H9 (cell line): ENCODE results near the gene CHDH. TPM values are rescaled to one million over a fixed set of nuclear protein-coding genes. Genes with fewer than 3 reads are reported as not detected.

Experiments used
- DNase-seq: peaks from one replicate; pipeline ENCODE4 v3.0.0-alpha.2; 2017
- H2AFZ ChIP-seq: one replicate; pipeline ENCODE4 v1.6.1; 2013; ENCODE audit warnings: mild to moderate bottlenecking, low read length, control low read depth, moderate library complexity
- H2AK5ac ChIP-seq: 2 replicates; pipeline ENCODE4 v1.6.1; 2013; ENCODE audit warnings: low read length, control low read depth, mixed read lengths; ENCODE audit not compliant: insufficient read length
- H2BK120ac ChIP-seq: one replicate; pipeline ENCODE4 v1.6.1; 2013; ENCODE audit warnings: low read depth, mild to moderate bottlenecking, low read length, control low read depth, inconsistent platforms; ENCODE audit not compliant: poor library complexity, severe bottlenecking
- H2BK12ac ChIP-seq: 2 replicates; pipeline ENCODE4 v1.6.1; 2013; ENCODE audit warnings: low read length, control low read depth, mixed read lengths, low read depth; ENCODE audit not compliant: insufficient read length
- H2BK15ac ChIP-seq: 2 replicates; pipeline ENCODE4 v1.6.1; 2013; ENCODE audit warnings: low read depth, low read length, control low read depth
- H2BK20ac ChIP-seq: one replicate; pipeline ENCODE4 v1.6.1; 2013; ENCODE audit warnings: low read depth, mild to moderate bottlenecking, low read length, control low read depth, inconsistent platforms; ENCODE audit not compliant: poor library complexity, severe bottlenecking
- H2BK5ac ChIP-seq: 2 replicates; pipeline ENCODE4 v1.6.1; 2013; ENCODE audit warnings: low read length, control low read depth, mixed read lengths; ENCODE audit not compliant: insufficient read length
- H3K14ac ChIP-seq: 2 replicates; pipeline ENCODE4 v1.6.1; 2013; ENCODE audit warnings: low read length, control low read depth; ENCODE audit not compliant: insufficient read depth
- H3K18ac ChIP-seq: 2 replicates; pipeline ENCODE4 v1.6.1; 2013; ENCODE audit warnings: low read depth, mild to moderate bottlenecking, mixed read lengths, low read length, control low read depth; ENCODE audit not compliant: insufficient read length
- H3K23ac ChIP-seq: 2 replicates; pipeline ENCODE4 v1.6.1; 2013; ENCODE audit warnings: low read length, control low read depth, mixed read lengths, low read depth; ENCODE audit not compliant: insufficient read length
- H3K23me2 ChIP-seq: 2 replicates; pipeline ENCODE4 v1.6.1; 2013; ENCODE audit warnings: low read depth, mild to moderate bottlenecking, mixed read lengths, low read length, control low read depth; ENCODE audit not compliant: insufficient read length, poor library complexity, severe bottlenecking
- H3K27ac ChIP-seq: 2 replicates; pipeline ENCODE4 v1.5.1; 2013; ENCODE audit warnings: low read length, control low read depth, mixed read lengths, low read depth; ENCODE audit not compliant: insufficient read length
- H3K27me3 ChIP-seq: 2 replicates; pipeline ENCODE4 v1.6.1; 2013; ENCODE audit warnings: low read length, control low read depth, inconsistent platforms; ENCODE audit not compliant: insufficient read depth
- H3K4ac ChIP-seq: 2 replicates; pipeline ENCODE4 v1.6.1; 2013; ENCODE audit warnings: low read depth, mild to moderate bottlenecking, control low read depth, inconsistent platforms, low read length, moderate library complexity
- H3K4me1 ChIP-seq: 2 replicates; pipeline ENCODE4 v1.6.1; 2013; ENCODE audit warnings: low read length, control low read depth, inconsistent platforms; ENCODE audit not compliant: insufficient read depth
- H3K4me2 ChIP-seq: 2 replicates; pipeline ENCODE4 v1.6.1; 2013; ENCODE audit warnings: low read length, control low read depth, mixed read lengths; ENCODE audit not compliant: insufficient read length, insufficient read depth
- H3K56ac ChIP-seq: 2 replicates; pipeline ENCODE4 v1.6.1; 2013; ENCODE audit warnings: low read depth, mild to moderate bottlenecking, mixed read lengths, low read length, control low read depth; ENCODE audit not compliant: insufficient read length
- H3K79me1 ChIP-seq: 2 replicates; pipeline ENCODE4 v1.6.1; 2013; ENCODE audit warnings: low read depth, mild to moderate bottlenecking, moderate library complexity, low read length, control low read depth, inconsistent platforms; ENCODE audit not compliant: insufficient read depth, poor library complexity, severe bottlenecking
- H3K79me2 ChIP-seq: 2 replicates; pipeline ENCODE4 v1.6.1; 2013; ENCODE audit warnings: low read length, control low read depth, inconsistent platforms; ENCODE audit not compliant: insufficient read depth
- H3K9ac ChIP-seq: 2 replicates; pipeline ENCODE4 v1.6.1; 2013; ENCODE audit warnings: low read length, control low read depth, mixed read lengths; ENCODE audit not compliant: insufficient read length; ENCODE audit errors: extremely low read depth
- H3K9me3 ChIP-seq: one replicate; pipeline ENCODE4 v1.6.1; 2013; ENCODE audit warnings: low read depth, low read length, inconsistent platforms; ENCODE audit not compliant: control insufficient read depth
- H3T11ph ChIP-seq: one replicate; pipeline ENCODE4 v1.6.1; 2013; ENCODE audit warnings: mild to moderate bottlenecking, low read length, control low read depth, inconsistent platforms
- H4K20me1 ChIP-seq: one replicate; pipeline ENCODE4 v1.6.1; 2013; ENCODE audit not compliant: control insufficient read depth, insufficient read length, insufficient read depth
- H4K5ac ChIP-seq: 2 replicates; pipeline ENCODE4 v1.6.1; 2013; ENCODE audit warnings: low read depth, mild to moderate bottlenecking, mixed read lengths, low read length, control low read depth; ENCODE audit not compliant: insufficient read length
- H4K8ac ChIP-seq: replicated peaks from 2 replicates; pipeline ENCODE4 v1.6.1; 2013; ENCODE audit warnings: low read length, control low read depth, mixed read lengths, low read depth; ENCODE audit not compliant: insufficient read length
- H4K91ac ChIP-seq: 2 replicates; pipeline ENCODE4 v1.6.1; 2013; ENCODE audit warnings: low read depth, mild to moderate bottlenecking, moderate library complexity, mixed read lengths, low read length, control low read depth; ENCODE audit not compliant: insufficient read length
- H3K27ac Mint-ChIP-seq, 3 experiments: 2 replicates in 2 of 3; 3 replicates in 1 of 3; pipeline ENCODE4 v1.8.0; 2020 to 2021; ENCODE audit warnings: mixed read lengths in 3 of 3, mild to moderate bottlenecking in 1 of 3, moderate library complexity in 1 of 3
- H3K27me3 Mint-ChIP-seq: 2 replicates; pipeline ENCODE4 v1.8.0; 2021; ENCODE audit warnings: low read depth, mild to moderate bottlenecking, moderate library complexity, mixed read lengths
- H3K36me3 Mint-ChIP-seq, 3 experiments: 2 replicates in 2 of 3; 3 replicates in 1 of 3; pipeline ENCODE4 v1.8.0; 2020 to 2021; ENCODE audit warnings: low read depth in 3 of 3, mixed read lengths in 3 of 3; ENCODE audit not compliant: insufficient read depth in 1 of 3
- H3K4me1 Mint-ChIP-seq, 2 experiments: 2 replicates each; pipeline ENCODE4 v1.8.0; 2020; ENCODE audit warnings: mixed read lengths in 2 of 2
- H3K4me3 Mint-ChIP-seq, 2 experiments: 2 replicates in 1 of 2; 3 replicates in 1 of 2; pipeline ENCODE4 v1.8.0; 2020 to 2021; ENCODE audit warnings: mild to moderate bottlenecking in 2 of 2, mixed read lengths in 2 of 2, moderate library complexity in 1 of 2
- H3K9me3 Mint-ChIP-seq, 2 experiments: 2 replicates in 1 of 2; 3 replicates in 1 of 2; pipeline ENCODE4 v1.8.0; 2020; ENCODE audit warnings: mild to moderate bottlenecking in 2 of 2, mixed read lengths in 2 of 2, moderate library complexity in 1 of 2
- WGBS: extraction: QIAGEN DNeasy Blood & Tissue Kit; methylation state at CpG from one replicate; pipeline ENCODE4 v1.1.7; 2013; ENCODE audit warnings: missing lambda C conversion rate, low lambda C conversion rate, mixed read lengths; ENCODE audit not compliant: insufficient read length; ENCODE audit errors: extremely low coverage; 5-methylcytosine and 5-hydroxymethylcytosine counted together
- total RNA-seq: library from RNA; stranded (reverse); gene quantifications from 2 replicates; pipeline ENCODE4 v1.2.1, GENCODE V29; 2021
- TF ChIP-seq, protein P1 (sequence below): fragments of 200-600 bp; sonication (generic); conservative IDR thresholded peaks from 3 replicates; pipeline ENCODE4 v1.8.0; 2021; ENCODE audit warnings: antibody characterized with exemption, mild to moderate bottlenecking

The CHDH gene
- total RNA-seq, 1 experiment from 2014 or later: 11.0 TPM

DNA sequence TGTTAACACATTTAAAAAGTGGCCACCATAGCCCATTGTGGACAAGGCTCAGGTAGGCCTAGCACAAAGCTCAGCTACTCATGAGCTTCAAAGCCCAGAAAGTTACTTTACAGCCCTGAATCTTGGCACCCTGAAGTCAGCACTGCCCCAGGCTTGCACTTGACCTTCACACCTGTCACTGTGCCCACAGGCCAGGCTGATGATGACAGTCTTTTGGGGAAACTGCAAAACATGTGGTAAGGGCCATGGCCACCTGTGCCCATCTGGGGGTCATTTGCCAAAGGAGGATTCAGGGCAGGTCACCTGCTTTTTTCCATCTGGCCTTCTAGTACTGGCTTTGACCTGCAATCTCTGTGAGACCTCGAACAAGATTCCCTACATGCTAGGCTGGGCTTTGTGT, 11.0 kb downstream of the CHDH start:
- Histone ChIP-seq H2BK120ac (no peak overlapping the region), H3K79me2 (no peaks in the 10 kb centered on the region), H3K23me2 (no peaks in the 10 kb centered on the region), H2AK5ac (no peak overlapping the region), H3K18ac (no peak overlapping the region), H4K91ac (no peak overlapping the region), H3K4ac (no peak overlapping the region), H3K27ac (no peak overlapping the region), H3K79me1 (no peaks in the 10 kb centered on the region), H2BK15ac (no peak overlapping the region), H3K23ac (no peak overlapping the region), H2AFZ (no peak overlapping the region), H3K9me3 (no peaks in the 10 kb centered on the region), H2BK12ac (no peak overlapping the region), H3K9ac (no peak overlapping the region), H2BK20ac (no peak overlapping the region), H3K4me2 (no peak overlapping the region), H3K27me3 (no peaks in the 10 kb centered on the region), H2BK5ac (no peak overlapping the region), H3K56ac (no peak overlapping the region), H4K20me1 (no peaks in the 10 kb centered on the region), H3K14ac (no peak overlapping the region), H3K4me1 (no peaks in the 10 kb centered on the region), H3T11ph (no peak overlapping the region), H4K8ac (no peak overlapping the region), H4K5ac (no peak overlapping the region)
- TF ChIP-seq, protein P1, sequence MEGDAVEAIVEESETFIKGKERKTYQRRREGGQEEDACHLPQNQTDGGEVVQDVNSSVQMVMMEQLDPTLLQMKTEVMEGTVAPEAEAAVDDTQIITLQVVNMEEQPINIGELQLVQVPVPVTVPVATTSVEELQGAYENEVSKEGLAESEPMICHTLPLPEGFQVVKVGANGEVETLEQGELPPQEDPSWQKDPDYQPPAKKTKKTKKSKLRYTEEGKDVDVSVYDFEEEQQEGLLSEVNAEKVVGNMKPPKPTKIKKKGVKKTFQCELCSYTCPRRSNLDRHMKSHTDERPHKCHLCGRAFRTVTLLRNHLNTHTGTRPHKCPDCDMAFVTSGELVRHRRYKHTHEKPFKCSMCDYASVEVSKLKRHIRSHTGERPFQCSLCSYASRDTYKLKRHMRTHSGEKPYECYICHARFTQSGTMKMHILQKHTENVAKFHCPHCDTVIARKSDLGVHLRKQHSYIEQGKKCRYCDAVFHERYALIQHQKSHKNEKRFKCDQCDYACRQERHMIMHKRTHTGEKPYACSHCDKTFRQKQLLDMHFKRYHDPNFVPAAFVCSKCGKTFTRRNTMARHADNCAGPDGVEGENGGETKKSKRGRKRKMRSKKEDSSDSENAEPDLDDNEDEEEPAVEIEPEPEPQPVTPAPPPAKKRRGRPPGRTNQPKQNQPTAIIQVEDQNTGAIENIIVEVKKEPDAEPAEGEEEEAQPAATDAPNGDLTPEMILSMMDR: no peak
- H3K36me3 Mint-ChIP-seq: peaks cover 1 to 23% (median 9%) of the 10 kb centered on the region in 3 experiments; a peak in 6 of 7 replicates
- H3K4me3 Mint-ChIP-seq: no peak overlapping the region
- no peaks in the 10 kb centered on the region for H3K9me3 Mint-ChIP-seq
- no peaks in the 10 kb centered on the region for H3K27me3 Mint-ChIP-seq
- no peaks in the 10 kb centered on the region for H3K4me1 Mint-ChIP-seq
- DNase-seq: no peak
- H3K27ac Mint-ChIP-seq: no peak overlapping the region; a peak in 1 of 7 replicates
- whole genome bisulfite sequencing: no CpG with 5 or more reads among the region's 1 CpG
